ENCODE measurements around the gene PLCB1. TPM values are rescaled to one million over a fixed set of nuclear protein-coding genes. Genes with fewer than 3 reads are reported as not detected.
A peak's percentile ranks its signal among the peaks of the same experiment; 100 is the strongest.

PLCB1 gene
- total and polyA plus RNA-seq, 2 experiments from 2014 or later, result 8.0 to 17.6 TPM

DNA sequence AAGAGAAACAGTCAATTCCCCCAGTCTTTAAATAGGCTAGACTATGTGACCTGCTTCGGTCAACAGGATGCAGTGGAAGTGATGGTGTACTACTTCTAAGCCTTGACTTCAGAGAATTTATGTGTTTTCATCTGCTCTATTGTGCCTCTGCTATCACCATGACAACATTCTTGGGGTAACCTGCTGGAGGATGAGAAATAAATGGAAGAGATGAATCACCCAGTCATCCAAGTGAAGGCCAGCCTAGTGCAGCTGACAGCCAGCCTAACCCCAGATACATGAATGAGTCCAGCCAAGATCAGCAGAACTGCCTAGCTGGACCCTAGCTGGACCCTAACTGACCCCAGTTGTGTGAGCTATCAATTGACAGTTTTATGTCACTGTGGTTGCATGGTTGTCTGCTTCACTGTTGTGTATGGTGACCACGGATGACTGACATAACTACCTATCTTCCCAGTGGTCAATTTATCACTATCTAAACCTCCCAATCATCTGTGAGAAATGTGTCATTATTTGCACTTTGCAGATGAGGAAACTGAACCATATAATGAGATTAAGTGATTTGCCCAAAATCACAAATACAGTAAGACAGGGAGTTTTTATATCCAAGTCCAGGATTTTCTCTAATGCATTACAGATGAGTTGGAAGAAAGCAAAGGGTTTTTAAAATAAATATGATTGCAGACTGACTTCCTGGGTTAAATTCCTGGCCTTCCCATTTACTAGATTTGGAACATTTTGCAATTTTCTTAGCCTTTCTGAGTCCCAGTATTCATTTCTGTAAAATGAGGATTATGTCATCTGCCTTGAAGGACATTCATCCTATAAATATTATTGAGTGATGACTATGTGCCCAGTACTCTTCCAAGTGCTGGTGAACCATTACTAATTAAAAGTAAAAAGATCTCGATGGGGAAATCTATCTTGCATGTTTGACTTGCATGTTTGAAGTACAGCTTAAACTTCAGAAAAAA is 800.4 kb downstream of the PLCB1 start:
- DNase-seq (ENCODE audit: low read depth in 1 of 2, low spot score in 1 of 2), result peak in 1 of 2 donors; percentile 10
- Histone ChIP-seq H3K4me3 (no peak overlapping the region), H3K9me3 (ENCODE audit: low read depth) (no peaks in the 10 kb centered on the region), H3K36me3 (no peaks in the 10 kb centered on the region), H3K27ac (peak overlapping the region; percentile 63), H3K4me1 (ENCODE audit: low read depth) (peaks cover 13% of the 10 kb centered on the region), H3K27me3 (no peaks in the 10 kb centered on the region)
- no peak for TF ChIP-seq CTCF (IDR thresholded peaks at IDR 0.05; ENCODE audit: low read depth, low read length)

- Histone ChIP-seq H3K27me3 (no peaks in the 10 kb centered on the region), H3K27ac (peak overlapping the region; percentile 63), H3K4me3 (no peak overlapping the region), H3K4me1 (ENCODE audit: low read depth) (peaks cover 13% of the 10 kb centered on the region), H3K9me3 (ENCODE audit: low read depth) (no peaks in the 10 kb centered on the region), H3K36me3 (no peaks in the 10 kb centered on the region)
- no peak for TF ChIP-seq CTCF (IDR thresholded peaks at IDR 0.05; ENCODE audit: low read depth, low read length)
- DNase-seq (ENCODE audit: low read depth in 1 of 2, low spot score in 1 of 2), result peak in 1 of 2 donors; percentile 12
Measured at GRCh38 chr20:8933381-8933807, 801.3 kb downstream of the PLCB1 start.

DNA sequence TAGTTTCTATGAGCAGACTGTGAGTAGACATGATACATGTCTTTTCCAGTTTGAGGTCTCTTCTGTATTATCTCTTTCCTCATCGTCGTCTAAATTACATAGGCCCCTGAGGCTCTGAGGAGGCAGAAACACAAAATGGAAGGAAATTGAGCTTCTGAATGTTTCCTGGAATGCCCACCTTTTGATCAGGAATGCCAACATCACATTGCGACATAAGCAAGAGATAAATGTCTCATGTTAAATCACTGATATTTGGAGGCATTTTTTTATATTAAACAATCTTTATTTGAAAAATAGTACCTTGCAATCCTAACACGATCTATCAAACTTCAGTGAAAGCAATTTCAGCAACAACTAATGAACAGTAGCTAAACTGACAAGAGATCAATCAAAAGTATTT is 802.3 kb downstream of the PLCB1 start:
- no peak overlapping the region for H3K27ac ChIP-seq
- no peak for DNase-seq (ENCODE audit: low read depth in 1 of 2, low spot score in 1 of 2)
- no peaks in the 10 kb centered on the region for H3K9me3 ChIP-seq (ENCODE audit: low read depth)
- H3K4me3 ChIP-seq, result no peak overlapping the region
- H3K4me1 ChIP-seq (ENCODE audit: low read depth), result peaks cover 13% of the 10 kb centered on the region
- no peak for TF ChIP-seq CTCF (IDR thresholded peaks at IDR 0.05; ENCODE audit: low read depth, low read length)
- no peaks in the 10 kb centered on the region for H3K36me3 ChIP-seq
- no peaks in the 10 kb centered on the region for H3K27me3 ChIP-seq

Other genes with a start within 250 kb of the PLCB1 start
- gene HAO1, start 191.8 kb upstream of the PLCB1 start, total RNA-seq, result not detected in 2 replicates
- gene HAO1, start 191.8 kb upstream of the PLCB1 start, polyA plus RNA-seq, result not detected in 2 replicates
- gene TMX4, start 112.5 kb upstream of the PLCB1 start, total RNA-seq, result 33.9 and 42.2 TPM in 2 replicates
- gene TMX4, start 112.5 kb upstream of the PLCB1 start, polyA plus RNA-seq, result 34.8 and 40.6 TPM in 2 replicates